CD4-positive, alpha-beta T cell treated with Interleukin-17A for 4 hours (primary cell): ENCODE measurements around the gene POU2F1.
"Not testable (repeated sequence)": the region's sequence is repeated elsewhere in the genome, so short reads cannot be mapped to it uniquely, and the experiment has no call there.

Experiments
- DNase-seq: peaks from one replicate; pipeline ENCODE4 v3.0.0-alpha.2; 2020; ENCODE audit warnings: mixed read lengths

POU2F1 gene

GRCh38 chr1:167206166-167206835 lies 14.4 kb upstream of the POU2F1 start:
- DNase-seq, result no peak

DNA sequence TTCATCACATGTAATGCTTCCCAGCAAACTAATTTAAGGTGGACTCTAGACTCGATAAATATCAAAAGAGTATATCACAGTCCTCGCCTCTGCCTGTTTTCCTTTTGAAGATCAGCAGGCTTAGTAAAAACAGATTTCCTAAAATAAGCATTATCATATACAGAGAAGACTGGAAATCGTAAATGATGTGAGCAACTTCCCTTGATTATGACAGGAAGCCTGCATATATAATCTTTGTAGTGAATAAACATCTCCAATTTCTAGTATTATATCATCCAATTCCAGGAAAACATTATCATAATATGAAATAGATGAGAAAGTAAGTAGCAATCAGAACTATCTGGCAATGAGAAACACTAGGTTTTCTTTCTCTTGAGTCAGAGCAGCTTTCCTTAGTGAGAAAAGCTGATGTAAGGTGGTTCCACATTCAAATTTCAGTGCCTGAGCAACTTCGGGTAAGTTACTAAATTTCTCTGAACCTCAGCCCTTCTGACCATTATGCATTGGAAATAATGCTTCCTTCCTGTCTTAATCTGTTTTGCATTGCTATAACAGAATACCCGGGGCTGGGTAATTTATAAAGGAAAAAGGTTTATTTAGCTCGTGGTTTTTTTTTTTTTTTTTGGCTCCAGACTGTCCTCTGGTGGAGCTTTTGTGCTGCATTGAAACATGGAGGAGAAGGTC lies 12.6 kb upstream of the POU2F1 start:
- no peak for DNase-seq

DNA sequence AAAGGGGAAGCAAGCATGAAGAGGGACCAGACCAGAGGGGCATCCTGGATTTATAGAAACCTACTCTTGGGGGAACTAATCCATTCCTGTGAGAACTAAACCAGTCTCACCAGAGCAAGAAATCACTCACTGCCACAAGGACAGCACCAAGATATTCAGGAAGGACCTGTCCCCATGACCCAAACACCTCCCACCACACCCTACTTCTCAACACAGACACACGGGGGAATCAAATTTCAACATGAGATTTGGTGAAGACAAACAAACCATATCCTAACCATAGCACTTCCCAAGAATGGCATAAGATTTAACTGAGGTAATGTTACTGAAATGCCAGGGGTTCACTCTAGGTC lies 12.1 kb upstream of the POU2F1 start:
- DNase-seq, result no peak

GRCh38 chr1:167209044-167209443 lies 11.6 kb upstream of the POU2F1 start:
- DNase-seq, result no peak

- DNase-seq, result no peak
These were observed 9.6 kb upstream of the POU2F1 start for GRCh38 chr1:167210966-167211674.

DNA sequence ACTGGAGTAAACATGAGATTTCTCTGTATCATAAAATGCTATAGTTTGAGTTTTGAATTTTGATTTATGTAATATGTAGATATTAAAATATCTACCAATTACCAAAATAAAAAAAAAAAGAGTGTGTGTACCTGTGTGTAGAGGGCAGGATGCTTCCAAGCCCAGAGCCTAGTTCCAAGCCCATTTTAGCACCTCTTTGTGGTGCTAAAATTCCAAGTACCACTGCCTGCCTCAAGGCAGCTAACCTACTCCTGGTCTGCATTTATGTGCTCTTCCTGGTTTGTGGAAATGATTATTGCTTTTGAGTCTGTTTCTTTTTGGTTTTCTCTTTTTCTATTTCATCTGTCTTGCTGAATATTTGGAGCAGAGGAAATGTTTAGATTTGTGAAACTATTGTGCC lies 8.7 kb upstream of the POU2F1 start:
- no peak for DNase-seq

DNA sequence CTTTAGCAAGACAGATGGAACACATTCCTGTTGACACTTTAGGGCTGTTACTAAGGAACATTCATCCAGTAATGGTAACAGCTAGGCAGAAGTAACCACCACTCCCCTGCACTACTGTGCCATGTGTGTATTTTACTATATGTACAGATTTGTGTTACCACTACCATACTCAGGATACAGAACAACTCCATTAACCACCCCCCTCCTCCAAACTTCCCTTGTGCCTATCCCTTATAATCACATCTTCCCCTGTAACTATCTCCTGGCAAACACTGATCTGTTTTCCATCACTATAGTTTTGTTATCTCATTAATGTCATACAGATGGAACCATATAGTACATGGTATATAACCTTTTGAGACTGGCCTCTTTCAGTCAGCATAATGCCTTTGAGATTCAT lies 3.9 kb upstream of the POU2F1 start:
- DNase-seq, result no peak

- DNase-seq, result no peak
These were observed 1.5 kb upstream of the POU2F1 start for GRCh38 chr1:167219194-167219593.

- peak; percentile 94 for DNase-seq
These were observed 795 bp upstream of the POU2F1 start for GRCh38 chr1:167219646-167220536.

GRCh38 chr1:167221126-167221737 lies 546 bp downstream of the POU2F1 start:
- no peak for DNase-seq

DNA sequence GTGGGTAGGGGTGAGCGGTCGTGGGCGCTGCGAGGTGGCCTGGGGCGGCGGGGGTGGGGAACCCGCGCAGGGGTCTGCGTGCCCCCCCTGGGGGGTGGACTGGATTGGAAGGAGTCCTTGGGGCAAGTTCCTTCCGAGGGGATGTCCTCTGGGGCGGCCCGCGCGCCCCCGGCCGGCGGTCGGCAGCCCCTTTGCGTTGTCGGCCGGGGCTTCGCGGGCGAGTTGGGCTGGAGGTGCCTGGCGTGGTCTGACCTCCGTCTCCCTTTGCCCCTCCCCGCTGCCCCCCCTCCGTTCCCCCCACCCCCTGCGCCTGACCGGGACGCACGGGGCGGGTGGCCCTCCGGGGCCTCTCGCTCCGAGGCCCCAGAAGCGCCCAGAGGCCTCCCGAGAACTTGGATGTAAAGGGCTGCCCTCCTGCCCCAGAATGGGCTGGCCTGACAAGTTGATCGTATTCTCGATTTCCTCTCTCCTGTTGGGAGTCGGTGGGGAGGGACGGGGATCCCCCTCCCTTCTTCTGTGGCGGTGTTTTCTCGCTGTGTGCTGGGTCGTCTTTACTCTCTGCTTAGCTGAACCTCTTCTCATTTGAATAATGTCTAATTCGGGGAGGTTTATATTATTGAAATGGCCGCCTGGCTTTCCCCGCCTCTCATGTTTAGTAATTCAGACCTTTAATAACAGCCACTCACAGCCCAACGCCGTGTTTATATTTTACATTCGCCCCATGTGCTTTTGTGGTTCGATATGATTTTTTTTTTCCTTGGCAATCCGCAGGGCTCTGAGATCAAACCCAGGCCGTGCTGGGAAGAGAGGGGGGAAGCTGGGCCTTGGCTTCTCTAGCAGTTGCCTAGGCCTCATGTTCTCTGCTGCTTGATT lies 1.3 kb downstream of the POU2F1 start:
- DNase-seq, result peak; percentile 69

DNA sequence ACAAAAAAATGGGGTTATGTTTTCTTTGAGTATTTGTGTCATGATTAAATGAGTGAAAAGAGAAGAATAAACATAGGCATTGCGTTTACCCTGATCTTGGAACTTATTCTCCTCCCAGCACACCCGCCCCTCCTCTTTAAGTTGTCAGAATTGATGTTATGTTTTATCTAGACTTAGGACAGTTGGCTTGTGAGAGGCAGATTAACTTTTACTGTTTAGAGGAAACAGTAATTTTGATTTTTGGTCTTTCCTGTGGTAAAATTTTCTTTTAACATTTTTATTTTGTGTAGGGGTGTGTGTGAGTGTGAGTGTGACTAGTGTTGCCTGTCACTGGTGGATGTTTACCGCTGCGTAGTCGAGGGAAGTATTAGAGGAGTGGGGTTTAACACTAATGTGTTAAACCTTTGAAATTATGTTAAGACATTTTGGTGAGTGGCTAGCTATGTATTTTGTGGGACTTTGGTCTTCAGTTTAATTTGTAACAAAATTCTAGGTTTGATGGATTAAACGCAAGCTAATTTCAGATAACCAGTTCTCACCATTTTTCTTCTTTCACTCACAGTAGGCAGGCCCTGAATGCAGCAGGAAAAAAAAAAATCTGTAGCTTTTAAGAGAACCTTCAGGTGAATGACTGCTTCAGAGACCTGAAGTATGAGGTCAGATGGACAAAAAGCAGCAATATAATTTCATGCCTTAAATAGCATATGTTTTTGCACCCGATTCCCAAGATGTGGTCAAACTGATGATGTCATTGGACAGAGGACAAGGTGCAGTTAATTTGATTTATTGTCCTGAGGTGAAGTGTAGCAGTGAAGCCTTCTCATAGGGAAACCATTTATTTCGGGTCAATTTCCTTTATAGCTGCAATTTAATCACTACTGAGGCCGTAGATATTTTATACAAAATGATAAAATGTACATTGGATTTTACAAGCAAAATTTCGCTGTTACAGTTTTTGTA lies 2.7 kb downstream of the POU2F1 start:
- no peak for DNase-seq

GRCh38 chr1:167224734-167225235 lies 4.1 kb downstream of the POU2F1 start:
- DNase-seq, result not testable (repeated sequence)

- no peak for DNase-seq
These were observed 5.2 kb downstream of the POU2F1 start for GRCh38 chr1:167225920-167226319.

GRCh38 chr1:167227934-167228378 lies 7.3 kb downstream of the POU2F1 start:
- DNase-seq, result no peak

- DNase-seq, result no peak
These were observed 9.2 kb downstream of the POU2F1 start for GRCh38 chr1:167229719-167230385.

GRCh38 chr1:167230437-167230836 lies 9.8 kb downstream of the POU2F1 start:
- DNase-seq, result no peak

- no peak for DNase-seq
These were observed 11.3 kb downstream of the POU2F1 start for GRCh38 chr1:167231873-167232450.

DNA sequence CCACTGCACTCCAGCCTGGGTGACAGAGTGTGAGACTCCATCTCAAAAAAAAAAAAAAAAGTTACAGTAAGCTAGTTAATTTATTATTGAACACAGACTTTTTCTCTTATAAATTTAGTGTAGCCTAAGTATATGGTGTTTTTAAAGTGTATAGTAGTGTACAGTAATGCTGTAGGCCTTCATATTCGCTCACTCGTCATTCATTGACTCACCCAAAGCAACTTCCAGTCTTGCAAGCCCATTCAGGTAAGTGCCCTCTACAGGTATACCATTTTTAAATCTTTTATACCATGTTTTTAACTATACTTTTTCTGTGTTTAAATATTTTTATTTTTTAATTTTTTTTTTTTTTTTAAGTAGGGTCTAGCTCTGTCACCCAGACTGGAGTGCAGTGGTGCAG lies 12.1 kb downstream of the POU2F1 start:
- DNase-seq, result no peak
